ENCODE measurements around the gene SV2B. TPM values are rescaled to one million over a fixed set of nuclear protein-coding genes. Genes with fewer than 3 reads are reported as not detected.
A peak's percentile ranks its signal among the peaks of the same experiment; 100 is the strongest.

Gene SV2B
- total and polyA plus RNA-seq, 2 experiments from 2014 or later: 0.06 to 0.76 TPM

- Histone ChIP-seq H3K4me3 (no peak overlapping the region), H3K9me2 (ENCODE audit: insufficient read depth) (no peaks in the 10 kb centered on the region), H3F3A (replicated peaks; ENCODE audit: low read depth) (no peaks in the 10 kb centered on the region), H3K27ac (ENCODE audit: low read depth) (no peak overlapping the region), H3K4me1 (ENCODE audit: insufficient read depth) (no peaks in the 10 kb centered on the region), H2AFZ (peak overlapping the region; percentile 34; the same call in 1 of the 2 replicates), H4K20me1 (replicated peaks; ENCODE audit: insufficient read depth) (no peaks in the 10 kb centered on the region), H3K79me2 (replicated peaks; ENCODE audit: insufficient read depth) (no peaks in the 10 kb centered on the region), H3K4me2 (no peak overlapping the region), H3K36me3 (ENCODE audit: insufficient read depth) (no peaks in the 10 kb centered on the region), H3K27me3 (ENCODE audit: insufficient read depth) (0 out of 2 replicates have a peak, but pooled peaks cover 3% of the 10 kb centered on the region)
- Mint-ChIP-seq H3K4me3 (no peak overlapping the region), H3K27ac (no peak overlapping the region), H3K9me3 (0 out of 3 replicates have a peak, but pooled peaks cover under 1% of the 10 kb centered on the region), H3K27me3 (ENCODE audit: insufficient read depth, low read depth, poor library complexity) (no peaks in the 10 kb centered on the region), H3K4me1 (peaks cover 11% of the 10 kb centered on the region; the same call in 2 of the 3 replicates), H3K36me3 (ENCODE audit: low read depth) (no peaks in the 10 kb centered on the region)
- TF ChIP-seq REST (IDR thresholded peaks at IDR 0.05; ENCODE audit: unreplicated experiment) (no peak), CTCF (conservative IDR thresholded peaks at IDR 0.05; ENCODE audit: low read depth in 2 of 2) (peak; percentile 83 to 92)
- DNase-seq (ENCODE audit: low spot score) (peak; percentile 92), ATAC-seq (peak; percentile 97)
These were observed 202.8 kb downstream of the SV2B start for GRCh38 chr15:91302588-91303439.

GRCh38 chr15:91304210-91304609 is 204.2 kb downstream of the SV2B start:
- no peaks in the 10 kb centered on the region for H3K9me2 ChIP-seq (ENCODE audit: insufficient read depth)
- DNase-seq (ENCODE audit: low spot score): no peak
- H3K36me3 Mint-ChIP-seq (ENCODE audit: low read depth): no peaks in the 10 kb centered on the region
- peaks cover 11% of the 10 kb centered on the region; the same call in 2 of the 3 replicates for H3K4me1 Mint-ChIP-seq
- H3K4me2 ChIP-seq: no peak overlapping the region
- H4K20me1 ChIP-seq (replicated peaks; ENCODE audit: insufficient read depth): no peaks in the 10 kb centered on the region
- H3K36me3 ChIP-seq (ENCODE audit: insufficient read depth): no peaks in the 10 kb centered on the region
- H2AFZ ChIP-seq: no peak overlapping the region
- H3K9me3 Mint-ChIP-seq: no peaks in the 10 kb centered on the region
- H3K27me3 ChIP-seq (ENCODE audit: insufficient read depth): 0 out of 2 replicates have a peak, but pooled peaks cover 3% of the 10 kb centered on the region
- no peaks in the 10 kb centered on the region for H3K4me1 ChIP-seq (ENCODE audit: insufficient read depth)
- H3K27me3 Mint-ChIP-seq (ENCODE audit: insufficient read depth, low read depth, poor library complexity): no peaks in the 10 kb centered on the region
- ATAC-seq: no peak
- H3K27ac ChIP-seq (ENCODE audit: low read depth): no peak overlapping the region
- no peak overlapping the region for H3K27ac Mint-ChIP-seq
- H3K4me3 Mint-ChIP-seq: no peak overlapping the region
- no peaks in the 10 kb centered on the region for H3F3A ChIP-seq (replicated peaks; ENCODE audit: low read depth)
- no peak for TF ChIP-seq EZH2 (IDR thresholded peaks at IDR 0.05; ENCODE audit: low read depth, unreplicated experiment)
- no peak for TF ChIP-seq STAT1 (IDR thresholded peaks at IDR 0.05; ENCODE audit: unreplicated experiment)
- no peak for TF ChIP-seq POLR2AphosphoS5 (IDR thresholded peaks at IDR 0.05; ENCODE audit: low read depth)
- H3K4me3 ChIP-seq: no peak overlapping the region
- no peaks in the 10 kb centered on the region for H3K79me2 ChIP-seq (replicated peaks; ENCODE audit: insufficient read depth)
